ENCODE data around the gene ARHGEF33. TPM values are rescaled to one million over a fixed set of nuclear protein-coding genes. Genes with fewer than 3 reads are reported as not detected.

The ARHGEF33 gene
- total RNA-seq, 1 experiment from 2014 or later, result 0.04 TPM

GRCh38 chr2:39000552-39000951 lies 110.9 kb downstream of the ARHGEF33 start:
- ChIA-PET CTCF (interaction anchor here (1.3 kb wide), 1 partner anchor 53 kb away, joined by 3 read pairs; no protein-coding TSS in a partner anchor), POLR2A (ENCODE audit: unreplicated experiment) (interaction anchor here (0.6 kb wide), 1 partner anchor 249 kb away, joined by 3 read pairs; the partner anchor contains the start of gene SRSF7)
- TF ChIP-seq CTCF (conservative IDR thresholded peaks at IDR 0.05; ENCODE audit: low read depth, low read length) (no peak), EZH2phosphoT487 (IDR thresholded peaks at IDR 0.05; ENCODE audit: borderline replicate concordance, low read length) (no peak), EZH2 (IDR thresholded peaks at IDR 0.05; ENCODE audit: low read length, unreplicated experiment) (no peak)
- no peaks in the 10 kb centered on the region for H3F3A ChIP-seq (ENCODE audit: low read length, unreplicated experiment)
- H3K9ac ChIP-seq (ENCODE audit: low read length), result no peak overlapping the region
- intact Hi-C loops (cut with micrococcal nuclease), result no loop called here
- no peaks in the 10 kb centered on the region for H3K9me2 ChIP-seq (replicated peaks; ENCODE audit: low read length)
- H3K9me3 ChIP-seq (ENCODE audit: low read length), result no peaks in the 10 kb centered on the region
- ATAC-seq (no peak), DNase-seq (no peak)
- peaks cover 16% of the 10 kb centered on the region for H3K36me3 ChIP-seq (ENCODE audit: low read depth, low read length)
- no peaks in the 10 kb centered on the region for H4K20me1 ChIP-seq (ENCODE audit: low read length)
- no peak overlapping the region for H3K27ac ChIP-seq (ENCODE audit: low read length)
- no peaks in the 10 kb centered on the region for H3K79me2 ChIP-seq (ENCODE audit: low read length)
- no peaks in the 10 kb centered on the region for H3K27me3 ChIP-seq (ENCODE audit: low read length)
- no peak overlapping the region for H2AFZ ChIP-seq (ENCODE audit: low read length)
- peaks cover 13% of the 10 kb centered on the region for H3K4me1 ChIP-seq (ENCODE audit: insufficient read depth, low read length)
- no peak overlapping the region for H3K4me3 ChIP-seq (ENCODE audit: low read length)
- no TSS peak for BruUV-seq (replicated peaks)
- no peak overlapping the region for H3K4me2 ChIP-seq (ENCODE audit: low read length)

GRCh38 chr2:39007875-39008504 lies 118.3 kb downstream of the ARHGEF33 start:
- TF ChIP-seq EZH2phosphoT487 (IDR thresholded peaks at IDR 0.05; ENCODE audit: borderline replicate concordance, low read length), result no peak
- no peak for TF ChIP-seq CTCF (conservative IDR thresholded peaks at IDR 0.05; ENCODE audit: low read depth, low read length)
- no peak for TF ChIP-seq EZH2 (IDR thresholded peaks at IDR 0.05; ENCODE audit: low read length, unreplicated experiment)
- no peak overlapping the region for H3K27ac ChIP-seq (ENCODE audit: low read length)
- no peak overlapping the region for H3K4me2 ChIP-seq (ENCODE audit: low read length)
- no peaks in the 10 kb centered on the region for H3K79me2 ChIP-seq (ENCODE audit: low read length)
- no peaks in the 10 kb centered on the region for H3K9me2 ChIP-seq (replicated peaks; ENCODE audit: low read length)
- no peaks in the 10 kb centered on the region for H3F3A ChIP-seq (ENCODE audit: low read length, unreplicated experiment)
- no peak overlapping the region for H2AFZ ChIP-seq (ENCODE audit: low read length)
- no peaks in the 10 kb centered on the region for H3K4me1 ChIP-seq (ENCODE audit: insufficient read depth, low read length)
- no peak overlapping the region for H3K4me3 ChIP-seq (ENCODE audit: low read length)
- H3K36me3 ChIP-seq (ENCODE audit: low read depth, low read length), result peaks cover 23% of the 10 kb centered on the region
- no TSS peak for BruUV-seq (replicated peaks)
- ChIA-PET CTCF (no interaction called here), POLR2A (ENCODE audit: unreplicated experiment) (no interaction called here)
- ATAC-seq (0 out of 2 replicates have a peak, but pooled peaks have one; percentile 27), DNase-seq (no peak)
- H4K20me1 ChIP-seq (ENCODE audit: low read length), result no peaks in the 10 kb centered on the region
- H3K9ac ChIP-seq (ENCODE audit: low read length), result no peak overlapping the region
- intact Hi-C loops (cut with micrococcal nuclease), result no loop called here
- H3K27me3 ChIP-seq (ENCODE audit: low read length), result no peaks in the 10 kb centered on the region
- H3K9me3 ChIP-seq (ENCODE audit: low read length), result no peaks in the 10 kb centered on the region

GRCh38 chr2:39008665-39009064 lies 119.0 kb downstream of the ARHGEF33 start:
- no peak overlapping the region for H3K4me2 ChIP-seq (ENCODE audit: low read length)
- ATAC-seq, result no peak
- CTCF ChIA-PET, result no interaction called here
- intact Hi-C loops (cut with micrococcal nuclease), result no loop called here
- peaks cover 28% of the 10 kb centered on the region for H3K36me3 ChIP-seq (ENCODE audit: low read depth, low read length)
- no peak overlapping the region for H2AFZ ChIP-seq (ENCODE audit: low read length)
- H3K9me2 ChIP-seq (replicated peaks; ENCODE audit: low read length), result no peaks in the 10 kb centered on the region
- no TSS peak for BruUV-seq (replicated peaks)
- no peak overlapping the region for H3K27ac ChIP-seq (ENCODE audit: low read length)
- no peaks in the 10 kb centered on the region for H3K4me1 ChIP-seq (ENCODE audit: insufficient read depth, low read length)
- no peaks in the 10 kb centered on the region for H3K79me2 ChIP-seq (ENCODE audit: low read length)
- no peak for TF ChIP-seq EZH2 (IDR thresholded peaks at IDR 0.05; ENCODE audit: low read length, unreplicated experiment)
- no peak for TF ChIP-seq EZH2phosphoT487 (IDR thresholded peaks at IDR 0.05; ENCODE audit: borderline replicate concordance, low read length)
- no peak for TF ChIP-seq CTCF (conservative IDR thresholded peaks at IDR 0.05; ENCODE audit: low read depth, low read length)
- POLR2A ChIA-PET (ENCODE audit: unreplicated experiment), result no interaction called here
- no peaks in the 10 kb centered on the region for H3K9me3 ChIP-seq (ENCODE audit: low read length)
- no peak for DNase-seq
- no peak overlapping the region for H3K4me3 ChIP-seq (ENCODE audit: low read length)
- H4K20me1 ChIP-seq (ENCODE audit: low read length), result no peaks in the 10 kb centered on the region
- no peaks in the 10 kb centered on the region for H3K27me3 ChIP-seq (ENCODE audit: low read length)
- no peaks in the 10 kb centered on the region for H3F3A ChIP-seq (ENCODE audit: low read length, unreplicated experiment)
- no peak overlapping the region for H3K9ac ChIP-seq (ENCODE audit: low read length)

Measured in PC-3 (cell line).